ENCODE measurements around the gene PDLIM5.

Gene PDLIM5

GRCh38 chr4:94412019-94412657, 39.6 kb upstream of the PDLIM5 start:
- Histone ChIP-seq H3K4me1 (ENCODE audit: control insufficient read depth, insufficient read depth, low read length) (peaks cover 10% of the 10 kb centered on the region), H3K4me3 (ENCODE audit: low read depth, low read length) (no peak overlapping the region), H3K9me3 (ENCODE audit: control insufficient read depth, insufficient read depth, low read length) (no peaks in the 10 kb centered on the region), H3K36me3 (ENCODE audit: control insufficient read depth, insufficient read depth, low read length) (no peaks in the 10 kb centered on the region), H3K9ac (ENCODE audit: low read depth, low read length) (no peak overlapping the region), H3K27me3 (ENCODE audit: control insufficient read depth, insufficient read depth, low read length) (no peaks in the 10 kb centered on the region)

GRCh38 chr4:94412658-94413038, 39.1 kb upstream of the PDLIM5 start:
- H3K27me3 ChIP-seq (ENCODE audit: control insufficient read depth, insufficient read depth, low read length): no peaks in the 10 kb centered on the region
- no peaks in the 10 kb centered on the region for H3K36me3 ChIP-seq (ENCODE audit: control insufficient read depth, insufficient read depth, low read length)
- H3K9me3 ChIP-seq (ENCODE audit: control insufficient read depth, insufficient read depth, low read length): no peaks in the 10 kb centered on the region
- H3K4me1 ChIP-seq (ENCODE audit: control insufficient read depth, insufficient read depth, low read length): peaks cover 10% of the 10 kb centered on the region
- H3K4me3 ChIP-seq (ENCODE audit: low read depth, low read length): no peak overlapping the region
- no peak overlapping the region for H3K9ac ChIP-seq (ENCODE audit: low read depth, low read length)

GRCh38 chr4:94413085-94413840, 38.5 kb upstream of the PDLIM5 start:
- Histone ChIP-seq H3K4me1 (ENCODE audit: control insufficient read depth, insufficient read depth, low read length) (peaks cover 10% of the 10 kb centered on the region), H3K9ac (ENCODE audit: low read depth, low read length) (no peak overlapping the region), H3K4me3 (ENCODE audit: low read depth, low read length) (no peak overlapping the region), H3K27me3 (ENCODE audit: control insufficient read depth, insufficient read depth, low read length) (no peaks in the 10 kb centered on the region), H3K36me3 (ENCODE audit: control insufficient read depth, insufficient read depth, low read length) (no peaks in the 10 kb centered on the region), H3K9me3 (ENCODE audit: control insufficient read depth, insufficient read depth, low read length) (no peaks in the 10 kb centered on the region)

- no peak overlapping the region for H3K9ac ChIP-seq (ENCODE audit: low read depth, low read length)
- H3K27me3 ChIP-seq (ENCODE audit: control insufficient read depth, insufficient read depth, low read length): no peaks in the 10 kb centered on the region
- no peaks in the 10 kb centered on the region for H3K36me3 ChIP-seq (ENCODE audit: control insufficient read depth, insufficient read depth, low read length)
- peaks cover 14% of the 10 kb centered on the region for H3K4me1 ChIP-seq (ENCODE audit: control insufficient read depth, insufficient read depth, low read length)
- no peak overlapping the region for H3K4me3 ChIP-seq (ENCODE audit: low read depth, low read length)
- no peaks in the 10 kb centered on the region for H3K9me3 ChIP-seq (ENCODE audit: control insufficient read depth, insufficient read depth, low read length)
Observed at GRCh38 chr4:94414907-94415306, 36.8 kb upstream of the PDLIM5 start.

- Histone ChIP-seq H3K4me3 (ENCODE audit: low read depth, low read length) (no peak overlapping the region), H3K4me1 (ENCODE audit: control insufficient read depth, insufficient read depth, low read length) (peaks cover 15% of the 10 kb centered on the region), H3K36me3 (ENCODE audit: control insufficient read depth, insufficient read depth, low read length) (no peaks in the 10 kb centered on the region), H3K9me3 (ENCODE audit: control insufficient read depth, insufficient read depth, low read length) (no peaks in the 10 kb centered on the region), H3K27me3 (ENCODE audit: control insufficient read depth, insufficient read depth, low read length) (no peaks in the 10 kb centered on the region), H3K9ac (ENCODE audit: low read depth, low read length) (no peak overlapping the region)
Observed at GRCh38 chr4:94415448-94415847, 36.3 kb upstream of the PDLIM5 start.

GRCh38 chr4:94416335-94416734, 35.4 kb upstream of the PDLIM5 start:
- no peaks in the 10 kb centered on the region for H3K27me3 ChIP-seq (ENCODE audit: control insufficient read depth, insufficient read depth, low read length)
- H3K36me3 ChIP-seq (ENCODE audit: control insufficient read depth, insufficient read depth, low read length): no peaks in the 10 kb centered on the region
- peaks cover 13% of the 10 kb centered on the region for H3K4me1 ChIP-seq (ENCODE audit: control insufficient read depth, insufficient read depth, low read length)
- no peak overlapping the region for H3K9ac ChIP-seq (ENCODE audit: low read depth, low read length)
- no peaks in the 10 kb centered on the region for H3K9me3 ChIP-seq (ENCODE audit: control insufficient read depth, insufficient read depth, low read length)
- no peak overlapping the region for H3K4me3 ChIP-seq (ENCODE audit: low read depth, low read length)

- Histone ChIP-seq H3K9ac (ENCODE audit: low read depth, low read length) (no peak overlapping the region), H3K4me1 (ENCODE audit: control insufficient read depth, insufficient read depth, low read length) (peaks cover 13% of the 10 kb centered on the region), H3K9me3 (ENCODE audit: control insufficient read depth, insufficient read depth, low read length) (no peaks in the 10 kb centered on the region), H3K27me3 (ENCODE audit: control insufficient read depth, insufficient read depth, low read length) (no peaks in the 10 kb centered on the region), H3K4me3 (ENCODE audit: low read depth, low read length) (no peak overlapping the region), H3K36me3 (ENCODE audit: control insufficient read depth, insufficient read depth, low read length) (no peaks in the 10 kb centered on the region)
Observed at GRCh38 chr4:94416981-94417380, 34.8 kb upstream of the PDLIM5 start.

- Histone ChIP-seq H3K4me1 (ENCODE audit: control insufficient read depth, insufficient read depth, low read length) (peaks cover 12% of the 10 kb centered on the region), H3K9ac (ENCODE audit: low read depth, low read length) (no peak overlapping the region), H3K27me3 (ENCODE audit: control insufficient read depth, insufficient read depth, low read length) (no peaks in the 10 kb centered on the region), H3K36me3 (ENCODE audit: control insufficient read depth, insufficient read depth, low read length) (no peaks in the 10 kb centered on the region), H3K9me3 (ENCODE audit: control insufficient read depth, insufficient read depth, low read length) (no peaks in the 10 kb centered on the region), H3K4me3 (ENCODE audit: low read depth, low read length) (no peak overlapping the region)
Observed at GRCh38 chr4:94419549-94419948, 32.2 kb upstream of the PDLIM5 start.

- Histone ChIP-seq H3K9me3 (ENCODE audit: control insufficient read depth, insufficient read depth, low read length) (no peaks in the 10 kb centered on the region), H3K27me3 (ENCODE audit: control insufficient read depth, insufficient read depth, low read length) (no peaks in the 10 kb centered on the region), H3K4me3 (ENCODE audit: low read depth, low read length) (no peak overlapping the region), H3K9ac (ENCODE audit: low read depth, low read length) (no peak overlapping the region), H3K36me3 (ENCODE audit: control insufficient read depth, insufficient read depth, low read length) (no peaks in the 10 kb centered on the region), H3K4me1 (ENCODE audit: control insufficient read depth, insufficient read depth, low read length) (peaks cover 9% of the 10 kb centered on the region)
Observed at GRCh38 chr4:94419956-94420355, 31.8 kb upstream of the PDLIM5 start.

- no peaks in the 10 kb centered on the region for H3K9me3 ChIP-seq (ENCODE audit: control insufficient read depth, insufficient read depth, low read length)
- peaks cover 9% of the 10 kb centered on the region for H3K4me1 ChIP-seq (ENCODE audit: control insufficient read depth, insufficient read depth, low read length)
- no peak overlapping the region for H3K9ac ChIP-seq (ENCODE audit: low read depth, low read length)
- no peaks in the 10 kb centered on the region for H3K27me3 ChIP-seq (ENCODE audit: control insufficient read depth, insufficient read depth, low read length)
- H3K36me3 ChIP-seq (ENCODE audit: control insufficient read depth, insufficient read depth, low read length): no peaks in the 10 kb centered on the region
- H3K4me3 ChIP-seq (ENCODE audit: low read depth, low read length): no peak overlapping the region
Observed at GRCh38 chr4:94420356-94420755, 31.4 kb upstream of the PDLIM5 start.

GRCh38 chr4:94426783-94427182, 25.0 kb upstream of the PDLIM5 start:
- no peaks in the 10 kb centered on the region for H3K9me3 ChIP-seq (ENCODE audit: control insufficient read depth, insufficient read depth, low read length)
- H3K9ac ChIP-seq (ENCODE audit: low read depth, low read length): no peak overlapping the region
- no peaks in the 10 kb centered on the region for H3K36me3 ChIP-seq (ENCODE audit: control insufficient read depth, insufficient read depth, low read length)
- H3K27me3 ChIP-seq (ENCODE audit: control insufficient read depth, insufficient read depth, low read length): no peaks in the 10 kb centered on the region
- no peak overlapping the region for H3K4me3 ChIP-seq (ENCODE audit: low read depth, low read length)
- no peaks in the 10 kb centered on the region for H3K4me1 ChIP-seq (ENCODE audit: control insufficient read depth, insufficient read depth, low read length)

- H3K27me3 ChIP-seq (ENCODE audit: control insufficient read depth, insufficient read depth, low read length): no peaks in the 10 kb centered on the region
- no peaks in the 10 kb centered on the region for H3K9me3 ChIP-seq (ENCODE audit: control insufficient read depth, insufficient read depth, low read length)
- H3K4me1 ChIP-seq (ENCODE audit: control insufficient read depth, insufficient read depth, low read length): no peaks in the 10 kb centered on the region
- no peaks in the 10 kb centered on the region for H3K36me3 ChIP-seq (ENCODE audit: control insufficient read depth, insufficient read depth, low read length)
- H3K4me3 ChIP-seq (ENCODE audit: low read depth, low read length): no peak overlapping the region
- H3K9ac ChIP-seq (ENCODE audit: low read depth, low read length): no peak overlapping the region
Observed at GRCh38 chr4:94428884-94429283, 22.9 kb upstream of the PDLIM5 start.
